Ramos (cell line): ENCODE results near the gene KXD1.
"Not testable (repeated sequence)": the region's sequence is repeated elsewhere in the genome, so short reads cannot be mapped to it uniquely, and the experiment has no call there.

Experiments used
- in situ Hi-C: fragments of 300-500 bp; cut with MboI; formaldehyde crosslinking; loops from one replicate; pipeline ENCODE4 v1.14.3; 2022; ENCODE audit warnings: low sequenced_read_pairs; ENCODE audit not compliant: unreplicated experiment

The KXD1 gene

GRCh38 chr19:18532168-18532890, 25.3 kb upstream of the KXD1 start:
- in situ Hi-C loops: no loop called here

- in situ Hi-C loops: no loop called here
Observed at GRCh38 chr19:18533058-18533457, 24.6 kb upstream of the KXD1 start.

- in situ Hi-C loops: no loop called here
Observed at GRCh38 chr19:18536475-18536874, 21.2 kb upstream of the KXD1 start.

GRCh38 chr19:18537431-18537830, 20.2 kb upstream of the KXD1 start:
- in situ Hi-C loops: no loop called here

GRCh38 chr19:18538115-18538514, 19.6 kb upstream of the KXD1 start:
- in situ Hi-C loops: no loop called here

GRCh38 chr19:18539372-18539771, 18.3 kb upstream of the KXD1 start:
- in situ Hi-C loops: no loop called here

GRCh38 chr19:18540200-18540599, 17.5 kb upstream of the KXD1 start:
- in situ Hi-C loops: not testable (repeated sequence)

- in situ Hi-C loops: no loop called here
Observed at GRCh38 chr19:18541258-18541991, 16.2 kb upstream of the KXD1 start.

- in situ Hi-C loops: no loop called here
Observed at GRCh38 chr19:18541992-18542940, 15.4 kb upstream of the KXD1 start.

GRCh38 chr19:18542941-18543813, 14.5 kb upstream of the KXD1 start, which contains the start of gene FKBP8:
TSS of gene FKBP8 (minus strand) at chr19:18543573. CDS start at chr19:18541970, 1,603 bp downstream.
- in situ Hi-C loops: no loop called here

- in situ Hi-C loops: no loop called here
Observed at GRCh38 chr19:18543814-18544475, 13.7 kb upstream of the KXD1 start.

GRCh38 chr19:18551631-18552030, 6.0 kb upstream of the KXD1 start:
- in situ Hi-C loops: no loop called here

- in situ Hi-C loops: no loop called here
Observed at GRCh38 chr19:18558202-18558555, 509 bp downstream of the KXD1 start.

GRCh38 chr19:18558604-18559003, 934 bp downstream of the KXD1 start:
- in situ Hi-C loops: no loop called here

GRCh38 chr19:18559685-18560084, 2.0 kb downstream of the KXD1 start:
- in situ Hi-C loops: no loop called here

GRCh38 chr19:18562086-18562485, 4.4 kb downstream of the KXD1 start:
- in situ Hi-C loops: no loop called here

- in situ Hi-C loops: no loop called here
Observed at GRCh38 chr19:18566953-18567352, 9.3 kb downstream of the KXD1 start.

- in situ Hi-C loops: no loop called here
Observed at GRCh38 chr19:18568367-18568766, 10.7 kb downstream of the KXD1 start.
